Mesenchymal stem cell (in vitro differentiated cells and primary cell): Measurements from ENCODE around the gene NUP160.
"Not testable (repeated sequence)": the region's sequence is repeated elsewhere in the genome, so short reads cannot be mapped to it uniquely, and the experiment has no call there.

Experiments used
- DNase-seq: peaks from one replicate; pipeline ENCODE4 v3.0.0-alpha.2; 2013
- H2AFZ ChIP-seq: one replicate; pipeline ENCODE4 v1.6.1; 2013; ENCODE audit warnings: low read depth, mild to moderate bottlenecking, control low read depth, inconsistent platforms, low read length, moderate library complexity
- H2AK5ac ChIP-seq: 2 replicates; pipeline ENCODE4 v1.6.1; 2013; ENCODE audit warnings: low read length, moderate library complexity, mild to moderate bottlenecking, inconsistent platforms; ENCODE audit not compliant: severe bottlenecking
- H2BK120ac ChIP-seq: one replicate; pipeline ENCODE4 v1.6.1; 2013; ENCODE audit warnings: low read depth, mild to moderate bottlenecking, inconsistent platforms, low read length, moderate library complexity
- H2BK12ac ChIP-seq, 2 experiments: one replicate each; pipeline ENCODE4 v1.6.1; 2013; ENCODE audit warnings: inconsistent platforms in 2 of 2, low read length in 2 of 2, mild to moderate bottlenecking in 2 of 2, moderate library complexity in 2 of 2, control low read depth in 1 of 2
- H2BK15ac ChIP-seq: one replicate; pipeline ENCODE4 v1.6.1; 2013; ENCODE audit warnings: mild to moderate bottlenecking, low read depth, inconsistent platforms; ENCODE audit not compliant: poor library complexity, severe bottlenecking
- H2BK5ac ChIP-seq: 2 replicates; pipeline ENCODE4 v1.6.1; 2013; ENCODE audit warnings: low read depth, mild to moderate bottlenecking, low read length, control low read depth, inconsistent platforms; ENCODE audit not compliant: poor library complexity, severe bottlenecking
- H3K14ac ChIP-seq, 2 experiments: one replicate each; pipeline ENCODE4 v1.6.1; 2013; ENCODE audit warnings: inconsistent platforms in 2 of 2, low read length in 2 of 2, control low read depth in 1 of 2, mild to moderate bottlenecking in 1 of 2, moderate library complexity in 1 of 2
- H3K18ac ChIP-seq, 2 experiments: one replicate each; pipeline ENCODE4 v1.6.1; 2013; ENCODE audit warnings: inconsistent platforms in 2 of 2, low read length in 2 of 2, control low read depth in 1 of 2, low read depth in 1 of 2, mild to moderate bottlenecking in 1 of 2
- H3K23ac ChIP-seq, 2 experiments: one replicate each; pipeline ENCODE4 v1.6.1; 2013; ENCODE audit warnings: inconsistent platforms in 2 of 2, low read length in 2 of 2, mild to moderate bottlenecking in 2 of 2, moderate library complexity in 2 of 2, control low read depth in 1 of 2
- H3K27ac ChIP-seq: 2 replicates; pipeline ENCODE4 v1.5.1; 2013; ENCODE audit warnings: mild to moderate bottlenecking, moderate library complexity, low read length, control low read depth, inconsistent platforms; ENCODE audit not compliant: poor library complexity, severe bottlenecking
- H3K27me3 ChIP-seq, 2 experiments: 2 replicates each; pipeline versions ENCODE4 v1.6.1 to v1.7.0; 2013; ENCODE audit warnings: low read length in 2 of 2, mild to moderate bottlenecking in 2 of 2, moderate library complexity in 2 of 2, control low read depth in 1 of 2, inconsistent platforms in 1 of 2; ENCODE audit not compliant: control insufficient read depth in 1 of 2, insufficient read depth in 1 of 2
- H3K36me3 ChIP-seq, 2 experiments: 2 replicates each; pipeline versions ENCODE4 v1.6.1 to v1.7.0; 2013; ENCODE audit warnings: low read length in 2 of 2, control low read depth in 1 of 2, inconsistent platforms in 1 of 2, low read depth in 1 of 2, mild to moderate bottlenecking in 1 of 2; ENCODE audit not compliant: insufficient read depth in 2 of 2, control insufficient read depth in 1 of 2
- H3K4ac ChIP-seq, 2 experiments: one replicate each; pipeline ENCODE4 v1.6.1; 2013; ENCODE audit warnings: inconsistent platforms in 2 of 2, low read length in 2 of 2, mild to moderate bottlenecking in 2 of 2, moderate library complexity in 2 of 2, control low read depth in 1 of 2, low read depth in 1 of 2
- H3K4me1 ChIP-seq: 2 replicates; pipeline ENCODE4 v1.6.1; 2013; ENCODE audit warnings: low read depth, low read length, control low read depth; ENCODE audit not compliant: control insufficient read depth, insufficient read depth
- H3K4me2 ChIP-seq: 2 replicates; pipeline ENCODE4 v1.6.1; 2013; ENCODE audit warnings: low read length, mild to moderate bottlenecking, inconsistent platforms; ENCODE audit not compliant: poor library complexity, severe bottlenecking
- H3K4me3 ChIP-seq, 2 experiments: 2 replicates each; pipeline versions ENCODE4 v1.5.1 to v1.7.0; 2013; ENCODE audit warnings: low read length in 2 of 2, mild to moderate bottlenecking in 2 of 2, control low read depth in 1 of 2, low read depth in 1 of 2; ENCODE audit not compliant: insufficient read depth in 1 of 2
- H3K79me1 ChIP-seq: replicated peaks from 2 replicates; pipeline ENCODE4 v1.6.1; 2013; ENCODE audit warnings: mild to moderate bottlenecking, control low read depth, low read length, inconsistent platforms; ENCODE audit not compliant: poor library complexity, severe bottlenecking
- H3K9ac ChIP-seq: 2 replicates; pipeline ENCODE4 v1.7.0; 2013; ENCODE audit warnings: mild to moderate bottlenecking, low read length, moderate library complexity
- H3K9me3 ChIP-seq: 2 replicates; pipeline ENCODE4 v1.7.0; 2013; ENCODE audit warnings: mild to moderate bottlenecking, low read length; ENCODE audit not compliant: control insufficient read depth
- H4K8ac ChIP-seq: one replicate; pipeline ENCODE4 v1.6.1; 2013; ENCODE audit warnings: inconsistent platforms, mild to moderate bottlenecking, low read length, moderate library complexity
- H4K91ac ChIP-seq: one replicate; pipeline ENCODE4 v1.6.1; 2013; ENCODE audit warnings: mild to moderate bottlenecking, low read length, inconsistent platforms
- WGBS: methylation state at CpG from one replicate; pipeline ENCODE4 v1.1.7; 2013; ENCODE audit warnings: mixed read lengths; 5-methylcytosine and 5-hydroxymethylcytosine counted together

NUP160 gene

GRCh38 chr11:47866892-47867291, 18.7 kb upstream of the NUP160 start:
- not testable (repeated sequence) for H3K79me1 ChIP-seq, H2AK5ac ChIP-seq, H3K18ac ChIP-seq, H3K36me3 ChIP-seq, H3K27ac ChIP-seq, H3K23ac ChIP-seq, H3K4me2 ChIP-seq, H2BK5ac ChIP-seq, H2AFZ ChIP-seq, H2BK12ac ChIP-seq, H3K4me3 ChIP-seq, DNase-seq, H3K14ac ChIP-seq, H3K4ac ChIP-seq, H3K27me3 ChIP-seq, H4K91ac ChIP-seq, H2BK15ac ChIP-seq, H3K4me1 ChIP-seq, H3K9ac ChIP-seq, H3K9me3 ChIP-seq, H2BK120ac ChIP-seq, H4K8ac ChIP-seq
- WGBS, result 94% methylated on average over 6 of the region's 6 CpGs

GRCh38 chr11:47864901-47865300, 16.8 kb upstream of the NUP160 start:
- Histone ChIP-seq H4K8ac (no peak overlapping the region), H2BK120ac (no peak overlapping the region), H2AK5ac (no peak overlapping the region), H3K9me3 (no peaks in the 10 kb centered on the region), H3K4me2 (no peak overlapping the region), H3K4me1 (no peaks in the 10 kb centered on the region), H3K79me1 (no peaks in the 10 kb centered on the region), H2BK15ac (no peak overlapping the region), H3K4ac (no peak overlapping the region), H2BK5ac (no peak overlapping the region), H2BK12ac (no peak overlapping the region), H3K14ac (no peak overlapping the region), H3K27ac (no peak overlapping the region), H3K27me3 (no peaks in the 10 kb centered on the region), H3K36me3 (no peaks in the 10 kb centered on the region), H4K91ac (no peak overlapping the region), H3K9ac (peak overlapping the region; percentile 87), H3K23ac (no peak overlapping the region), H2AFZ (no peak overlapping the region), H3K18ac (peak overlapping the region in 1 of 2 experiments; percentile 43), H3K4me3 (peak overlapping the region in 1 of 2 experiments; percentile 34)
- no peak for DNase-seq
- WGBS, result 94% methylated on average over 2 of the region's 5 CpGs

DNA sequence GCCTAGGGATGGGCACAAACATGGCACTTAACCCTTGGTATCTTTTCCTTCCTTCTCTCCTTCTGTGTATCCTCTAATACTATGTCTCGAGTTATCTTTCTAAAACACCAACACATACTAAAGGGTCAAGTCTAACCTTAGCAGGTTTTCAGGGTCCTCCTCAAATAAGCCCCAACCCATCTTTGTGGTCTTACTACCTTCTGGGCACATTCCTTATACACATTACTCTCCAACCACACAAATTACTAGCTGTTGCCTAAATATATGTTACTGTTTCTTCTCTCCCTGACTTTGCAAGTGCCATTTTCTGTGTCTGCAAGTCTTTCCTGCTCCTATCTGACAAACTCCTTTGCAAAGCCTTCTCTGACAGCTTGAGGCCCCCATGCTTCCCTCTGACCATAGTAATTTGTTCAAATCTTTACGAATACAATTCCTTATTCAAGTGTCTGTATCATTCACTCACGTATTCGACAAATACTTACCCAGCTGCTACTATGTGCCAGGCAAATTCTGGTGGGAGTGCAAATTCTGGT, 15.8 kb upstream of the NUP160 start:
- H3K4me2 ChIP-seq, result no peak overlapping the region
- H3K79me1 ChIP-seq, result no peaks in the 10 kb centered on the region
- peak overlapping the region; percentile 66 to 92 for H2BK12ac ChIP-seq
- no peaks in the 10 kb centered on the region for H3K27me3 ChIP-seq
- DNase-seq, result no peak
- H3K14ac ChIP-seq, result no peak overlapping the region
- H4K91ac ChIP-seq, result no peak overlapping the region
- H3K27ac ChIP-seq, result no peak overlapping the region
- H2BK15ac ChIP-seq, result no peak overlapping the region
- H3K23ac ChIP-seq, result no peak overlapping the region
- peak overlapping the region; percentile 73 to 92 for H3K18ac ChIP-seq
- no peaks in the 10 kb centered on the region for H3K36me3 ChIP-seq
- 88% methylated on average over 4 of the region's 4 CpGs for WGBS
- H3K9me3 ChIP-seq, result no peaks in the 10 kb centered on the region
- H3K4me1 ChIP-seq, result no peaks in the 10 kb centered on the region
- H3K4ac ChIP-seq, result peak overlapping the region in 1 of 2 experiments; percentile 91
- peak overlapping the region; percentile 87 for H3K9ac ChIP-seq
- no peak overlapping the region for H4K8ac ChIP-seq
- peak overlapping the region; percentile 29 for H2BK120ac ChIP-seq
- H2AFZ ChIP-seq, result peak overlapping the region; percentile 61
- no peak overlapping the region for H3K4me3 ChIP-seq
- H2AK5ac ChIP-seq, result no peak overlapping the region
- H2BK5ac ChIP-seq, result no peak overlapping the region

GRCh38 chr11:47863189-47863897, 15.2 kb upstream of the NUP160 start:
- Histone ChIP-seq H3K9ac (peak overlapping the region; percentile 87), H2BK12ac (no peak overlapping the region), H3K4me3 (no peak overlapping the region), H4K91ac (no peak overlapping the region), H4K8ac (no peak overlapping the region), H3K36me3 (no peaks in the 10 kb centered on the region), H3K4me2 (no peak overlapping the region), H2BK120ac (no peak overlapping the region), H3K27me3 (no peaks in the 10 kb centered on the region), H2AK5ac (no peak overlapping the region), H3K4ac (no peak overlapping the region), H3K27ac (no peak overlapping the region), H3K18ac (peak overlapping the region in 1 of 2 experiments; percentile 57), H3K14ac (no peak overlapping the region), H2AFZ (no peak overlapping the region), H3K4me1 (no peaks in the 10 kb centered on the region), H3K23ac (no peak overlapping the region), H3K9me3 (no peaks in the 10 kb centered on the region), H2BK5ac (no peak overlapping the region), H2BK15ac (no peak overlapping the region), H3K79me1 (no peaks in the 10 kb centered on the region)
- DNase-seq, result peak; percentile 92
- no CpG with 5 or more reads among the region's 4 CpGs for WGBS
